GM23248 (cell line): ENCODE results near the gene SHISA5. TPM values are rescaled to one million over a fixed set of nuclear protein-coding genes. Genes with fewer than 3 reads are reported as not detected.

Experiments used
- DNase-seq: peaks from one replicate; pipeline ENCODE4 v3.0.0-alpha.2; 2015
- H2AFZ ChIP-seq: fragments of 200-600 bp; sonication (generic); 2 replicates; pipeline ENCODE4 v1.6.1; 2016; ENCODE audit warnings: antibody characterized with exemption
- H3F3A ChIP-seq: fragments of 200-600 bp; sonication (generic); 2 replicates; pipeline ENCODE4 v1.6.1; 2016; ENCODE audit warnings: mild to moderate bottlenecking, antibody characterized with exemption, mixed run types; ENCODE audit not compliant: insufficient read depth
- H3K27ac ChIP-seq: fragments of 200-600 bp; sonication (generic); 2 replicates; pipeline ENCODE4 v1.5.1; 2016; ENCODE audit warnings: mild to moderate bottlenecking
- H3K27me3 ChIP-seq: fragments of 200-600 bp; sonication (generic); replicated peaks from 2 replicates; pipeline ENCODE4 v1.6.1; 2016; ENCODE audit warnings: mild to moderate bottlenecking; ENCODE audit not compliant: insufficient read depth
- H3K36me3 ChIP-seq: fragments of 200-600 bp; sonication (generic); 2 replicates; pipeline ENCODE4 v1.6.1; 2016; ENCODE audit warnings: low read depth, mild to moderate bottlenecking
- H3K4me1 ChIP-seq: fragments of 200-600 bp; sonication (generic); 2 replicates; pipeline ENCODE4 v1.6.1; 2016; ENCODE audit warnings: mild to moderate bottlenecking; ENCODE audit not compliant: insufficient read depth
- H3K4me2 ChIP-seq: fragments of 200-600 bp; sonication (generic); one replicate; pipeline ENCODE4 v1.6.1; 2016; ENCODE audit warnings: mild to moderate bottlenecking; ENCODE audit not compliant: unreplicated experiment
- H3K4me3 ChIP-seq: fragments of 200-600 bp; sonication (generic); 2 replicates; pipeline ENCODE4 v1.5.1; 2016; ENCODE audit warnings: mild to moderate bottlenecking
- H3K79me2 ChIP-seq: fragments of 200-600 bp; sonication (generic); 2 replicates; pipeline ENCODE4 v1.6.1; 2016; ENCODE audit warnings: mild to moderate bottlenecking; ENCODE audit not compliant: insufficient read depth
- H3K9ac ChIP-seq: fragments of 200-600 bp; sonication (generic); 2 replicates; pipeline ENCODE4 v1.6.1; 2016; ENCODE audit warnings: mild to moderate bottlenecking
- H3K9me2 ChIP-seq: fragments of 200-600 bp; sonication (generic); 2 replicates; pipeline ENCODE4 v1.6.1; 2016; ENCODE audit warnings: mixed run types, mild to moderate bottlenecking, moderate library complexity; ENCODE audit not compliant: insufficient read depth
- H3K9me3 ChIP-seq: fragments of 200-600 bp; sonication (generic); one replicate; pipeline ENCODE4 v1.6.1; 2017; ENCODE audit warnings: low read depth
- H4K20me1 ChIP-seq: fragments of 200-600 bp; sonication (generic); 2 replicates; pipeline ENCODE4 v1.6.0; 2016; ENCODE audit not compliant: insufficient read depth
- EZH2 ChIP-seq: fragments of 200-600 bp; sonication (generic); IDR thresholded peaks from 2 replicates; pipeline ENCODE4 v1.6.1; 2018; ENCODE audit warnings: antibody characterized with exemption, mild to moderate bottlenecking; ENCODE audit not compliant: insufficient read depth, poor library complexity, severe bottlenecking
- EZH2phosphoT487 ChIP-seq: fragments of 200-600 bp; sonication (generic); IDR thresholded peaks from 2 replicates; pipeline ENCODE4 v1.6.1; 2018; ENCODE audit warnings: antibody characterized with exemption, moderate library complexity, mild to moderate bottlenecking, low read depth; ENCODE audit not compliant: insufficient read depth
- WGBS, 2 experiments: methylation state at CpG; one replicate each; pipeline ENCODE4 v1.1.6; 2015 to 2017; ENCODE audit warnings: low lambda C conversion rate in 2 of 2, low coverage in 1 of 2; ENCODE audit errors: missing lambda C conversion rate in 2 of 2; 5-methylcytosine and 5-hydroxymethylcytosine counted together
- in situ Hi-C: fragments of 300-500 bp; cut with MboI; formaldehyde crosslinking; loops from 2 replicates; pipeline ENCODE4 v1.15.0; 2020
- polyA plus RNA-seq: library from polyadenylated mRNA; unstranded; fragments of >200 nt; fragmentation: Nextera tagmentation; extraction: Ambion mirVana; gene quantifications from 2 replicates; pipeline ENCODE4 v1.2.1, GENCODE V29; 2016
- total RNA-seq: library from RNA; depleted of rRNA; stranded (reverse); fragments of >200 nt; shearing (Covaris generic); gene quantifications from 2 replicates; pipeline ENCODE4 v1.2.3, GENCODE V29; 2014

The SHISA5 gene
- total and polyA plus RNA-seq, 2 experiments from 2014 or later, result 153 to 215 TPM

DNA sequence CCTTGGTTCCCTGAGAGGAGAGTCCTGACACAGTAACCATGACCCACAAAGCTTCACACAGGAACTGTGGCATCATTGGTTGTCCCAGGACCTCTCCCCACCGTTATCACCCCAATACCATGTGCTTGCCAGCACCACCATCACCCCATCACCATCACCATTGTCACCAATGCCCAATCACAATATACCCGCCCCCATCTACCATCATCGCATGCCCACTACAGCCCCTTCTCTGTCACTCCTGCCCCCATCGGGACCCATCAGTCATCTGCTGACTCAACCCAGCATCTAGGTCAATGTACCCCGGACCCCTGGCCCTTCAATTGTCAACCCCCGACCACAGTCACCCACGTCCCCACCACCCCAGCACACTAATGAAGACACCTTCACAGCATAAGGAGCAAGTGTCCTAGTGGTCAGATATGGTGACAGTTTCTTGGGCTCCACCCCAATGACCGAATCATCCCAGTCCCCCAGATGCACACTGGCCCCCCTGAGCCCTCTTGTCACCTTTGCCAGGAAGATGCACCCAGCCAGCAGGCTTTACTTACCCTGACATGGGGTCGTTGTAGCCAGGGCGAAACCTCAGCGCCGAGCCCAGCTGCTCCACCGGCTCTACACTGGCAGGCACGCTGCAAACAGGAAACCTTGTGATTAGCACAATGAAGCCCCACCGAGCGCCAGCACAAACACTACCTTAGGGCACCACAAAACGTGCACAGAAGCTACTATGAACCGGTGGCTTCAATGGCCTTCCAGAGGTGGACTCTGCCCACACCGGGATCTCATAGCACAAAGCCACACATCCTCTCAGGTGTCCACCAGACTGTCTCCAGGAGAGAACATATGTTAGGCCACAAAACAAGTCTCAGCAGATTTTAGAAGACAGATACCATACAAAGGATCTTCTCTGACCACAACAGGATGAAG, 25.1 kb downstream of the SHISA5 start:
- H3K4me3 ChIP-seq, result no peak overlapping the region
- H3K4me2 ChIP-seq, result no peak overlapping the region
- in situ Hi-C loops, result no loop called here
- H3K36me3 ChIP-seq, result no peaks in the 10 kb centered on the region
- no peak for DNase-seq
- peaks cover 1% of the 10 kb centered on the region; the same call in 1 of the 2 replicates for H3F3A ChIP-seq
- H3K79me2 ChIP-seq, result no peaks in the 10 kb centered on the region
- no peaks in the 10 kb centered on the region for H3K9me3 ChIP-seq
- no peak overlapping the region for H3K9ac ChIP-seq
- no peak for TF ChIP-seq EZH2
- TF ChIP-seq EZH2phosphoT487, result no peak
- H4K20me1 ChIP-seq, result no peaks in the 10 kb centered on the region
- H3K4me1 ChIP-seq, result no peaks in the 10 kb centered on the region
- H3K9me2 ChIP-seq, result no peaks in the 10 kb centered on the region
- no peak overlapping the region for H3K27ac ChIP-seq
- no peaks in the 10 kb centered on the region for H3K27me3 ChIP-seq
- no peak overlapping the region for H2AFZ ChIP-seq
- 81 to 88% methylated on average over 18 to 19 of the region's 19 CpGs for WGBS, 2 experiments

DNA sequence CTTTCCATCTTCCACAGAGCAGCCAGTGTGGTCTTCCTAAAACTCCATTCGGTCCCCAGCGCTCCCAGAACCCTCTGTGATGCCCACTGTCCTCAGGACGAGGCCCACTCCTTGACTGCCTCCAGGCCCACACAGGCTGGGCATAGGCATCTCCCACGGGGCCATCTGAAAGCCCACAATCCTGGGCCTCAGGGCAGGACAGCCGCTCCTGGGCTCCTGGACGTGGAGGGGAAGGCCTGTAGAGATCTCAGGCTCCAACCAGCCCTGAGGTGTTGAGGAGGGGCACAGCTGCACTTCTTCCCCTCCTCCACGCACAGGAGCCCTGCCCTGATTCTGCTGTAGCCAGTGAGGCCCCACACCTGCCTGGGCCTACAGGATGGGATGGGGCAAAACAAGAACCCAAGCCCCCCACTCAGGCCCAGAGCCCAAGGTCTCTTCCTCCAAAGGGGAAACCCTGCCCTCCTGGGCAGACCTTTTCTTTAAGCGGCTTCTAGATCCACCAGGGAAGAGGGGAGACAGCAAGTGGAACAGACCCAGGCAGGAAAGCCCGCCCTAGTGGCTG, 25.9 kb downstream of the SHISA5 start:
- 78 to 80% methylated on average over 9 of the region's 9 CpGs for WGBS, 2 experiments
- no peak overlapping the region for H3K4me2 ChIP-seq
- H3K4me3 ChIP-seq, result no peak overlapping the region
- no peak overlapping the region for H2AFZ ChIP-seq
- H3K27ac ChIP-seq, result no peak overlapping the region
- H3K36me3 ChIP-seq, result no peaks in the 10 kb centered on the region
- TF ChIP-seq EZH2 (no peak), EZH2phosphoT487 (no peak)
- H3K9me3 ChIP-seq, result no peaks in the 10 kb centered on the region
- no peaks in the 10 kb centered on the region for H3K79me2 ChIP-seq
- in situ Hi-C loops, result no loop called here
- no peak for DNase-seq
- H4K20me1 ChIP-seq, result no peaks in the 10 kb centered on the region
- peaks cover 8% of the 10 kb centered on the region; the same call in 1 of the 2 replicates for H3F3A ChIP-seq
- no peaks in the 10 kb centered on the region for H3K27me3 ChIP-seq
- no peaks in the 10 kb centered on the region for H3K9me2 ChIP-seq
- H3K4me1 ChIP-seq, result peaks cover 3% of the 10 kb centered on the region; the same call in 1 of the 2 replicates
- H3K9ac ChIP-seq, result no peak overlapping the region

DNA sequence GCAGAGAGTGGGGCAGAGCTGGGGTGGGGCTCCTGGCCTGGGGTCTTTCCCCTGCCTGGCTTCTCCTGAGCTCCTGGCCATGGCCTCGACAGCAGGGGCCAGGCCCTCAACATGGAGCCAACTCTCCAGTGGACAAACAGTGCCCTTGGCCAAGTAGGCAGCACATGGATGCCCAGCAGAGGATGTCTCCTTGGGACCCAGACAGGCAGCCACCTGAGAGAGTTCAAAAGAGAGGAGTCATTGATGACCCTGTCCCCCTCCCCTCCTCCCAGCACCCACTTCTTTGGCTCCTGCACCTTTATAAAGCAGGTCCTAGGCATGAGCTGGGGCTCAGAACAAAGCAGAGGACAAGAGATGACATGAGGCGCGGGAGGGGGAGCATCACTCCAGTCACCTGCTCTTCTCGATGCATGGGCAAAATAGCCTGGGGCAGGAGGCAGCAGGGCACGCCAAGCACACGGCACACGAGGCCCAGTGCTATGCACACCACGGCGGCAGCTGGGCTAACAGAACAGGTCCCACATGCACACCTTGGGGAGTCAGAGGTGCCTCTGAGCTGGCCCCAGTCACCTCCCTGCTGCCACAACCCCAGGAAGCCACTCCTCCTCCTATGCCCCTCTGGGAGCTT, 27.4 kb downstream of the SHISA5 start:
- no peaks in the 10 kb centered on the region for H4K20me1 ChIP-seq
- H3K4me1 ChIP-seq, result peaks cover 10% of the 10 kb centered on the region; the same call in 1 of the 2 replicates
- H3K36me3 ChIP-seq, result no peaks in the 10 kb centered on the region
- no peaks in the 10 kb centered on the region for H3K9me2 ChIP-seq
- H3K9me3 ChIP-seq, result no peaks in the 10 kb centered on the region
- WGBS, 2 experiments, result 84 to 91% methylated on average over 8 to 9 of the region's 9 CpGs
- no peak overlapping the region for H3K4me3 ChIP-seq
- peaks cover 8% of the 10 kb centered on the region; the same call in 1 of the 2 replicates for H3F3A ChIP-seq
- no peak for DNase-seq
- no peaks in the 10 kb centered on the region for H3K27me3 ChIP-seq
- peaks cover 11% of the 10 kb centered on the region for H3K79me2 ChIP-seq
- H3K27ac ChIP-seq, result no peak overlapping the region
- TF ChIP-seq EZH2phosphoT487, result no peak
- TF ChIP-seq EZH2, result no peak
- in situ Hi-C loops, result no loop called here
- no peak overlapping the region for H3K4me2 ChIP-seq
- H3K9ac ChIP-seq, result no peak overlapping the region
- H2AFZ ChIP-seq, result no peak overlapping the region

DNA sequence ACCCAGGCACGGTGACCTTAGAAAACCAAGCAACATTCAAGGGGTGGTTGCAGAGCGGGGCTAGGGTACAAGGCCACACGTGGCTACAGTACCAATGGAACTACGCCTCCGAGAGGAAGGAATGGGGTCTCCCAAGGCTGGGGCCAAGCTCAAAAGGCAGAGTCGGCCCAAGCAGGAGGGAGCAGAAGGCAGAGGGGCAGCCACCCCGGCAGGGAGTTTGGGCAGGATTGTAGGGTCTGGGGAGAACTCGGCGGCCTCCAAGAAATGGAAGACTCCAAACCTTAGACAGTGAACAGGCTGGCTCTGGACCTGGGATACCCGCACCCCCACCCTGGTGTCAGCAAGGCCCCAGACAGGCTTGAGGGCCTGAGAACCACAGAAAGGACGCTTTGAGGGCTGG, 28.8 kb downstream of the SHISA5 start:
- Histone ChIP-seq H3K4me2 (no peak overlapping the region), H3K9me2 (no peaks in the 10 kb centered on the region), H3F3A (peaks cover 8% of the 10 kb centered on the region; the same call in 1 of the 2 replicates), H3K4me3 (no peak overlapping the region), H2AFZ (no peak overlapping the region), H3K36me3 (no peaks in the 10 kb centered on the region), H3K4me1 (peaks cover 11% of the 10 kb centered on the region; the same call in 1 of the 2 replicates), H3K9me3 (no peaks in the 10 kb centered on the region), H3K9ac (no peak overlapping the region), H4K20me1 (no peaks in the 10 kb centered on the region), H3K27ac (no peak overlapping the region), H3K79me2 (peaks cover 25% of the 10 kb centered on the region), H3K27me3 (no peaks in the 10 kb centered on the region)
- 75 to 78% methylated on average over 11 of the region's 11 CpGs for WGBS, 2 experiments
- in situ Hi-C loops, result no loop called here
- no peak for DNase-seq
- no peak for TF ChIP-seq EZH2phosphoT487
